Loucy (cell line): ENCODE data around the gene ATG16L2.

Experiments used
- H2AFZ ChIP-seq: fragments of 200-600 bp; sonication (generic); 2 replicates; pipeline ENCODE4 v1.6.0; 2016; ENCODE audit warnings: antibody characterized with exemption, mild to moderate bottlenecking, low read length, moderate library complexity
- H3F3A ChIP-seq: fragments of 200-600 bp; 2 replicates; pipeline ENCODE4 v1.6.0; 2016; ENCODE audit warnings: antibody characterized with exemption, low read depth, mild to moderate bottlenecking
- H3K27me3 ChIP-seq: fragments of 200-600 bp; sonication (generic); 2 replicates; pipeline ENCODE4 v1.6.1; 2014; ENCODE audit warnings: low read length, mild to moderate bottlenecking; ENCODE audit not compliant: insufficient read depth, poor library complexity, severe bottlenecking
- H3K36me3 ChIP-seq: fragments of 200-600 bp; sonication (generic); 2 replicates; pipeline ENCODE4 v1.6.1; 2016; ENCODE audit warnings: low read length; ENCODE audit not compliant: insufficient read depth
- H3K4me1 ChIP-seq: fragments of 200-600 bp; sonication (generic); 2 replicates; pipeline ENCODE4 v1.5.1; 2014; ENCODE audit warnings: low read length, mild to moderate bottlenecking; ENCODE audit not compliant: insufficient read depth, poor library complexity, severe bottlenecking
- H3K4me2 ChIP-seq: fragments of 200-600 bp; sonication (generic); 2 replicates; pipeline ENCODE4 v1.6.0; 2014; ENCODE audit warnings: antibody characterized with exemption, low read length, low read depth, mild to moderate bottlenecking; ENCODE audit not compliant: poor library complexity, severe bottlenecking
- H3K4me3 ChIP-seq: fragments of 200-600 bp; sonication (generic); 2 replicates; pipeline ENCODE4 v1.5.1; 2014; ENCODE audit warnings: low read length, mild to moderate bottlenecking, mixed read lengths; ENCODE audit not compliant: poor library complexity, severe bottlenecking
- H3K79me2 ChIP-seq: fragments of 200-600 bp; sonication (generic); 2 replicates; pipeline ENCODE4 v1.6.1; 2014; ENCODE audit warnings: low read length; ENCODE audit not compliant: insufficient read depth
- H3K9ac ChIP-seq: fragments of 200-600 bp; sonication (generic); 2 replicates; pipeline ENCODE4 v1.6.0; 2014; ENCODE audit warnings: mild to moderate bottlenecking, low read depth, low read length, moderate library complexity; ENCODE audit not compliant: poor library complexity, severe bottlenecking
- H3K9me2 ChIP-seq: fragments of 200-600 bp; sonication (generic); replicated peaks from 2 replicates; pipeline ENCODE4 v1.6.1; 2016; ENCODE audit warnings: low read depth, low read length, mixed read lengths
- H3K9me3 ChIP-seq: fragments of 200-600 bp; sonication (generic); 2 replicates; pipeline ENCODE4 v1.6.1; 2014; ENCODE audit warnings: mild to moderate bottlenecking, antibody characterized with exemption, low read length, low read depth; ENCODE audit not compliant: insufficient read depth
- H4K20me1 ChIP-seq: fragments of 200-600 bp; sonication (generic); 2 replicates; pipeline ENCODE4 v1.6.0; 2014; ENCODE audit warnings: antibody characterized with exemption, low read length, mild to moderate bottlenecking; ENCODE audit not compliant: insufficient read depth, poor library complexity, severe bottlenecking
- EZH2phosphoT487 ChIP-seq: fragments of 200-600 bp; IDR thresholded peaks from 2 replicates; pipeline ENCODE4 v1.6.1; 2018; ENCODE audit warnings: antibody characterized with exemption, mild to moderate bottlenecking, moderate library complexity, borderline replicate concordance
- TF ChIP-seq, protein P1 (sequence below): fragments of 200-600 bp; sonication (generic); conservative IDR thresholded peaks from 2 replicates; pipeline ENCODE4 v1.5.1; 2014; ENCODE audit warnings: mild to moderate bottlenecking, antibody characterized with exemption, low read length

Gene ATG16L2

DNA sequence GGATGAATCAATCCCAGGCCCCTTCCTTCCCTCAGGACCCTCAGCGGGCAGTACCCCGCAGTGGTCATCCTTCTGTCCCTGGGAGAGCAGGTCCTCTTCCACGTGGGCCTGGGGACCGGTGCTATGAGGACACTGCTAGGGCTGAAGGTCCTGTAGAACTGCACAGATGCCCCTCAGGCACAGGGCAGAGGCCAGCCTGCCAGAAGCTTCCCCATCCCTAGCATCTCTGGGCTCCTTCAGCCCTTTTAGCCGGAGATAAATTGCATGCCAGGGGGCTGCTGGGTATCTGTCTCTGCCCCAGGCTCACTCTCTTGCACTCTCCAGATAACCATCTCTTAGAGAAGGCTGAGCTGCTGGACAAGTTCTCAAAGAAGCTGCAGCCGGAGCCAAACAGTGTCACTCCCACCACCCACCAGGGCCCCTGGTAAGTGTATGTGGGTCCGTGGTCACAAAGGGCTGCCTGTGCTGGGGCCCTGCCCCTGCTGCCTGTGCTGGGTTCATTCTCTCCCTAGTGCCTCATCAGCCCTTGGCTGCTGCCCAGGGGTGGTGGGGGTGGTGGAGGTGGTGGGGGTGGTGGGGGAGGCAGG lies 2.3 kb downstream of the ATG16L2 start:
- peaks cover 28% of the 10 kb centered on the region; the same call in 1 of the 2 replicates for H3K36me3 ChIP-seq
- no peaks in the 10 kb centered on the region for H3F3A ChIP-seq
- peaks cover 72% of the 10 kb centered on the region for H3K79me2 ChIP-seq
- H3K4me3 ChIP-seq: peak overlapping the region; percentile 96
- TF ChIP-seq, protein P1, sequence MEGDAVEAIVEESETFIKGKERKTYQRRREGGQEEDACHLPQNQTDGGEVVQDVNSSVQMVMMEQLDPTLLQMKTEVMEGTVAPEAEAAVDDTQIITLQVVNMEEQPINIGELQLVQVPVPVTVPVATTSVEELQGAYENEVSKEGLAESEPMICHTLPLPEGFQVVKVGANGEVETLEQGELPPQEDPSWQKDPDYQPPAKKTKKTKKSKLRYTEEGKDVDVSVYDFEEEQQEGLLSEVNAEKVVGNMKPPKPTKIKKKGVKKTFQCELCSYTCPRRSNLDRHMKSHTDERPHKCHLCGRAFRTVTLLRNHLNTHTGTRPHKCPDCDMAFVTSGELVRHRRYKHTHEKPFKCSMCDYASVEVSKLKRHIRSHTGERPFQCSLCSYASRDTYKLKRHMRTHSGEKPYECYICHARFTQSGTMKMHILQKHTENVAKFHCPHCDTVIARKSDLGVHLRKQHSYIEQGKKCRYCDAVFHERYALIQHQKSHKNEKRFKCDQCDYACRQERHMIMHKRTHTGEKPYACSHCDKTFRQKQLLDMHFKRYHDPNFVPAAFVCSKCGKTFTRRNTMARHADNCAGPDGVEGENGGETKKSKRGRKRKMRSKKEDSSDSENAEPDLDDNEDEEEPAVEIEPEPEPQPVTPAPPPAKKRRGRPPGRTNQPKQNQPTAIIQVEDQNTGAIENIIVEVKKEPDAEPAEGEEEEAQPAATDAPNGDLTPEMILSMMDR: no peak
- TF ChIP-seq EZH2phosphoT487: no peak
- peaks cover 33% of the 10 kb centered on the region for H3K4me1 ChIP-seq
- H3K9me2 ChIP-seq: no peaks in the 10 kb centered on the region
- peak overlapping the region; percentile 82 for H3K4me2 ChIP-seq
- H3K27me3 ChIP-seq: no peaks in the 10 kb centered on the region
- no peaks in the 10 kb centered on the region for H3K9me3 ChIP-seq
- peaks cover 11% of the 10 kb centered on the region for H4K20me1 ChIP-seq
- H2AFZ ChIP-seq: no peak overlapping the region
- peak overlapping the region; percentile 94 for H3K9ac ChIP-seq

DNA sequence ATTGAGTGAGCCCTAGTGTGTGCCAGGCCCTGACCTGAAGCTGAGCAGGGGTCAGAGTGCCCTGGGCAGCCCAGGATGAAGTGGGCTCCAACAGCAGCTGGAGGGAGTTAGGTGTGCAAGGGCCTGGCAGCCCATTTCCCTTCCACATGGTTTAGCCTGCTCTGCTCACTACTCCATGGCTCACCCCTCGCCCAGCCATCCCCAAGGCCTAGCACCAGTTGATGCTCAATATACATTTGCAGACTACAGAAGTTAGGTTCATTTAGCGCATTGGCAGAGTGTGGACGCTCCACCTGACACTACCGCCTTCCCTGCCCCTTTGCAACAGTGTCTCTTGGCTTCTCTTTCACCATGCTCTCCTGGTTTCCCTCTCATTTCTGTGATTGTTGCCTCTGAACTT lies 3.8 kb downstream of the ATG16L2 start:
- H3F3A ChIP-seq: no peaks in the 10 kb centered on the region
- H3K4me2 ChIP-seq: peak overlapping the region; percentile 82
- TF ChIP-seq, protein P1: no peak
- TF ChIP-seq EZH2phosphoT487: no peak
- no peak overlapping the region for H2AFZ ChIP-seq
- H4K20me1 ChIP-seq: peaks cover 8% of the 10 kb centered on the region
- H3K9me3 ChIP-seq: no peaks in the 10 kb centered on the region
- peaks cover 57% of the 10 kb centered on the region for H3K79me2 ChIP-seq
- no peaks in the 10 kb centered on the region for H3K9me2 ChIP-seq
- H3K9ac ChIP-seq: no peak overlapping the region
- peak overlapping the region; percentile 96 for H3K4me3 ChIP-seq
- H3K4me1 ChIP-seq: peaks cover 22% of the 10 kb centered on the region
- peaks cover 36% of the 10 kb centered on the region; the same call in 1 of the 2 replicates for H3K36me3 ChIP-seq
- H3K27me3 ChIP-seq: no peaks in the 10 kb centered on the region

DNA sequence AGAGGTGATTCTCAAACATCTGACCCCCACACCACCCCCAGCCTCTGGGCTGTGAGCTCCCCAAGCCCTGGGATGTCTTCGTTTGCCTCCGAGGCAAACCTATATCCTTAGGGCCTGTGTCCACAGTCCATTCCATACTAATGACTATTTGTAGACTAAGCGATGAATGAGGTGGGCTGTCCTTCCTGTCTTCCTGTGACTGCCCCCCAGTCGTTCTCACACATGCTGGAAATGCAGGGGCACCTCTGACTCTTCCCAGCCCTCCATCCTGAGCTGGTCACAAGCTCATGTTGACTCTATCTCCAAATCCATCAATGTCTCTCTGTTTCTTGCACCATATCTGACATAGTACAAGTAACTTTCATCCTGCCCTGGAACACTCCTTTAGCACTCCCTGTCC lies 4.8 kb downstream of the ATG16L2 start:
- Histone ChIP-seq H3K4me1 (peaks cover 19% of the 10 kb centered on the region), H3K79me2 (peaks cover 48% of the 10 kb centered on the region), H3K9me2 (no peaks in the 10 kb centered on the region), H3K36me3 (peaks cover 46% of the 10 kb centered on the region; the same call in 1 of the 2 replicates), H2AFZ (no peak overlapping the region), H3K9me3 (no peaks in the 10 kb centered on the region), H3K4me2 (no peak overlapping the region), H3K27me3 (no peaks in the 10 kb centered on the region), H3K9ac (no peak overlapping the region), H3K4me3 (no peak overlapping the region), H3F3A (no peaks in the 10 kb centered on the region), H4K20me1 (peaks cover 8% of the 10 kb centered on the region)
- TF ChIP-seq EZH2phosphoT487: no peak
- TF ChIP-seq, protein P1: no peak
